GM23338 (cell line): ENCODE results near the gene LINGO4. TPM values are rescaled to one million over a fixed set of nuclear protein-coding genes. Genes with fewer than 3 reads are reported as not detected.

Experiments used
- ATAC-seq: fragments of 200-7000 bp; cut with Tn5 transposase; 3 replicates; pipeline ENCODE4 v1.9.1; 2020
- DNase-seq: peaks from one replicate; pipeline ENCODE4 v3.0.0-alpha.2; 2015; ENCODE audit warnings: low spot score
- H2AFZ ChIP-seq: fragments of 200-600 bp; sonication (generic); 2 replicates; pipeline ENCODE4 v1.8.0; 2016; ENCODE audit warnings: antibody characterized with exemption, mild to moderate bottlenecking, moderate library complexity
- H3F3A ChIP-seq: fragments of 200-600 bp; sonication (generic); replicated peaks from 2 replicates; pipeline ENCODE4 v1.8.0; 2017; ENCODE audit warnings: antibody characterized with exemption, mixed run types, low read depth
- H3K27ac ChIP-seq: fragments of 200-600 bp; sonication (generic); 2 replicates; pipeline ENCODE4 v1.6.1; 2016; ENCODE audit warnings: low read depth
- H3K27me3 ChIP-seq: fragments of 200-600 bp; sonication (generic); 2 replicates; pipeline ENCODE4 v1.8.0; 2016; ENCODE audit warnings: mild to moderate bottlenecking, mixed run types, moderate library complexity; ENCODE audit not compliant: insufficient read depth
- H3K36me3 ChIP-seq: fragments of 200-600 bp; sonication (generic); 2 replicates; pipeline ENCODE4 v1.8.0; 2016; ENCODE audit warnings: mild to moderate bottlenecking; ENCODE audit not compliant: insufficient read depth
- H3K4me1 ChIP-seq: fragments of 200-600 bp; sonication (generic); 2 replicates; pipeline ENCODE4 v1.8.0; 2016; ENCODE audit warnings: mild to moderate bottlenecking, moderate library complexity; ENCODE audit not compliant: insufficient read depth
- H3K4me2 ChIP-seq: fragments of 200-600 bp; sonication (generic); 2 replicates; pipeline ENCODE4 v1.7.1; 2017; ENCODE audit warnings: mixed run types
- H3K4me3 ChIP-seq: fragments of 200-600 bp; sonication (generic); 2 replicates; pipeline ENCODE4 v1.6.1; 2016; ENCODE audit warnings: mixed run types
- H3K79me2 ChIP-seq: fragments of 200-600 bp; sonication (generic); replicated peaks from 2 replicates; pipeline ENCODE4 v1.8.0; 2017; ENCODE audit warnings: mild to moderate bottlenecking; ENCODE audit not compliant: insufficient read depth
- H3K9me2 ChIP-seq: fragments of 200-600 bp; sonication (generic); 2 replicates; pipeline ENCODE4 v1.8.0; 2017; ENCODE audit not compliant: insufficient read depth
- H4K20me1 ChIP-seq: fragments of 200-600 bp; sonication (generic); replicated peaks from 2 replicates; pipeline ENCODE4 v1.8.0; 2017; ENCODE audit warnings: mild to moderate bottlenecking; ENCODE audit not compliant: insufficient read depth
- H3K27ac Mint-ChIP-seq: 2 replicates; pipeline ENCODE4 v1.8.0; 2020; ENCODE audit warnings: inconsistent platforms, mild to moderate bottlenecking, moderate library complexity, mixed read lengths
- H3K27me3 Mint-ChIP-seq: 3 replicates; pipeline ENCODE4 v1.8.0; 2022; ENCODE audit warnings: low read depth, mild to moderate bottlenecking, moderate library complexity, mixed read lengths, inconsistent platforms; ENCODE audit not compliant: insufficient read depth, poor library complexity
- H3K36me3 Mint-ChIP-seq: 3 replicates; pipeline ENCODE4 v1.8.0; 2021; ENCODE audit warnings: low read depth, mild to moderate bottlenecking, inconsistent platforms, moderate library complexity, mixed read lengths
- H3K4me1 Mint-ChIP-seq: 3 replicates; pipeline ENCODE4 v1.8.0; 2020; ENCODE audit warnings: mild to moderate bottlenecking, inconsistent platforms, mixed read lengths
- H3K4me3 Mint-ChIP-seq: 3 replicates; pipeline ENCODE4 v1.8.0; 2021; ENCODE audit warnings: moderate library complexity, mild to moderate bottlenecking, inconsistent platforms, mixed read lengths
- H3K9me3 Mint-ChIP-seq: 3 replicates; pipeline ENCODE4 v1.8.0; 2020; ENCODE audit warnings: moderate library complexity, mild to moderate bottlenecking, inconsistent platforms, mixed read lengths
- CREB1 ChIP-seq: fragments of 250-450 bp; sonication (Bioruptor Pico); IDR thresholded peaks from 2 replicates; pipeline ENCODE4 v1.5.0; 2020; ENCODE audit warnings: low read depth, mild to moderate bottlenecking, moderate library complexity
- CTCF ChIP-seq, 2 experiments: fragments of 200-600 bp in 1 of 2; sonication (generic) in 1 of 2; conservative IDR thresholded peaks; 2 replicates each; pipeline versions ENCODE4 v1.5.1 to v1.6.1; 2016 to 2017; ENCODE audit warnings: antibody characterized with exemption in 2 of 2, low read depth in 2 of 2, mild to moderate bottlenecking in 2 of 2, moderate library complexity in 1 of 2
- ETS1 ChIP-seq: IDR thresholded peaks from 2 replicates; pipeline ENCODE4 v1.6.1; 2016; ENCODE audit warnings: antibody characterized with exemption
- EZH2 ChIP-seq: fragments of 200-600 bp; sonication (generic); IDR thresholded peaks from one replicate; pipeline ENCODE4 v1.8.0; 2017; ENCODE audit warnings: antibody characterized with exemption, mild to moderate bottlenecking, low read depth; ENCODE audit not compliant: unreplicated experiment
- EZH2phosphoT487 ChIP-seq: fragments of 200-600 bp; sonication (generic); IDR thresholded peaks from one replicate; pipeline ENCODE4 v1.8.1; 2018; ENCODE audit warnings: antibody characterized with exemption; ENCODE audit not compliant: unreplicated experiment
- JUNB ChIP-seq: IDR thresholded peaks from one replicate; pipeline ENCODE4 v1.6.1; 2016; ENCODE audit warnings: antibody characterized with exemption; ENCODE audit not compliant: unreplicated experiment
- NANOG ChIP-seq: IDR thresholded peaks from 2 replicates; pipeline ENCODE4 v1.6.1; 2016; ENCODE audit warnings: antibody characterized with exemption, borderline replicate concordance
- POLR2AphosphoS5 ChIP-seq: IDR thresholded peaks from 2 replicates; pipeline ENCODE4 v1.6.1; 2016; ENCODE audit warnings: antibody characterized with exemption, low read depth
- STAT1 ChIP-seq: IDR thresholded peaks from one replicate; pipeline ENCODE4 v1.6.1; 2016; ENCODE audit warnings: antibody characterized with exemption; ENCODE audit not compliant: unreplicated experiment
- ZNF114 ChIP-seq: fragments of 250-450 bp; sonication (Bioruptor Pico); IDR thresholded peaks from 2 replicates; pipeline ENCODE4 v1.5.0; 2020; ENCODE audit warnings: mild to moderate bottlenecking, moderate library complexity
- ZNF331 ChIP-seq: fragments of 250-450 bp; sonication (Bioruptor Pico); IDR thresholded peaks from 2 replicates; pipeline ENCODE4 v1.5.0; 2020; ENCODE audit warnings: low read depth, mild to moderate bottlenecking, moderate library complexity
- polyA plus RNA-seq: library from polyadenylated mRNA; unstranded; fragments of >200 nt; fragmentation: Nextera tagmentation; extraction: Ambion mirVana; gene quantifications from 2 replicates; pipeline ENCODE4 v1.2.1, GENCODE V29; 2016
- total RNA-seq: library from RNA; depleted of rRNA; stranded (reverse); fragments of >200 nt; shearing (Covaris generic); gene quantifications from 2 replicates; pipeline ENCODE4 v1.2.3, GENCODE V29; 2014
- TF ChIP-seq, protein P1 (sequence below): IDR thresholded peaks from one replicate; pipeline ENCODE4 v1.6.1; 2018; ENCODE audit warnings: antibody characterized with exemption; ENCODE audit not compliant: unreplicated experiment
- TF ChIP-seq, protein P2 (sequence below): fragments of 250-450 bp; sonication (Bioruptor Pico); IDR thresholded peaks from 2 replicates; pipeline ENCODE4 v1.5.0; 2020; ENCODE audit warnings: mild to moderate bottlenecking, moderate library complexity

LINGO4 gene
- total and polyA plus RNA-seq, 2 experiments from 2014 or later = not detected

DNA sequence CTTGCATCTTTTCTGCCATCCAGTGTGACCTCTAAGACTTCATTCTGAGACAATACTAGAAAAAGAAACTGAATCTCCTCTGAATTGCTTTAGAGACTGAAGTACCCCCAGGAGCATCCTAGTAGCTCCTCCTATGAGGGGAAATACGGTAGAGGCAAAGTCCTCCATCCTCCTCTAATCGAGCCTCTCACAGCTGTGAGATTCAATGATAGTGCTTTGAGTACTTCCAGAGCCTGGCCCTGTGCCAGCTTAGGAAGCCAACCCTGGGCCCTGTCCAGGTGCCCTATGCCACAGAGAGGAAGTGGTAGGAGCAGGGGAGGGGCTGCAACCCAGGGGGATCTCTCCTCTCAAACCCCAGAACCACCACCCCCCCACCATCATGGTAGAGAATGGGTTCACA lies 15.7 kb upstream of the LINGO4 start:
- no peak for DNase-seq
- Histone ChIP-seq H3K9me2 (no peaks in the 10 kb centered on the region), H3K4me1 (peaks cover 7% of the 10 kb centered on the region), H3K36me3 (no peaks in the 10 kb centered on the region), H3K79me2 (no peaks in the 10 kb centered on the region), H3K27me3 (no peaks in the 10 kb centered on the region), H3F3A (no peaks in the 10 kb centered on the region), H4K20me1 (no peaks in the 10 kb centered on the region), H3K27ac (no peak overlapping the region), H3K4me3 (no peak overlapping the region), H2AFZ (no peak overlapping the region), H3K4me2 (no peak overlapping the region)
- H3K36me3 Mint-ChIP-seq = no peaks in the 10 kb centered on the region
- H3K9me3 Mint-ChIP-seq = no peaks in the 10 kb centered on the region
- TF ChIP-seq, protein P1, sequence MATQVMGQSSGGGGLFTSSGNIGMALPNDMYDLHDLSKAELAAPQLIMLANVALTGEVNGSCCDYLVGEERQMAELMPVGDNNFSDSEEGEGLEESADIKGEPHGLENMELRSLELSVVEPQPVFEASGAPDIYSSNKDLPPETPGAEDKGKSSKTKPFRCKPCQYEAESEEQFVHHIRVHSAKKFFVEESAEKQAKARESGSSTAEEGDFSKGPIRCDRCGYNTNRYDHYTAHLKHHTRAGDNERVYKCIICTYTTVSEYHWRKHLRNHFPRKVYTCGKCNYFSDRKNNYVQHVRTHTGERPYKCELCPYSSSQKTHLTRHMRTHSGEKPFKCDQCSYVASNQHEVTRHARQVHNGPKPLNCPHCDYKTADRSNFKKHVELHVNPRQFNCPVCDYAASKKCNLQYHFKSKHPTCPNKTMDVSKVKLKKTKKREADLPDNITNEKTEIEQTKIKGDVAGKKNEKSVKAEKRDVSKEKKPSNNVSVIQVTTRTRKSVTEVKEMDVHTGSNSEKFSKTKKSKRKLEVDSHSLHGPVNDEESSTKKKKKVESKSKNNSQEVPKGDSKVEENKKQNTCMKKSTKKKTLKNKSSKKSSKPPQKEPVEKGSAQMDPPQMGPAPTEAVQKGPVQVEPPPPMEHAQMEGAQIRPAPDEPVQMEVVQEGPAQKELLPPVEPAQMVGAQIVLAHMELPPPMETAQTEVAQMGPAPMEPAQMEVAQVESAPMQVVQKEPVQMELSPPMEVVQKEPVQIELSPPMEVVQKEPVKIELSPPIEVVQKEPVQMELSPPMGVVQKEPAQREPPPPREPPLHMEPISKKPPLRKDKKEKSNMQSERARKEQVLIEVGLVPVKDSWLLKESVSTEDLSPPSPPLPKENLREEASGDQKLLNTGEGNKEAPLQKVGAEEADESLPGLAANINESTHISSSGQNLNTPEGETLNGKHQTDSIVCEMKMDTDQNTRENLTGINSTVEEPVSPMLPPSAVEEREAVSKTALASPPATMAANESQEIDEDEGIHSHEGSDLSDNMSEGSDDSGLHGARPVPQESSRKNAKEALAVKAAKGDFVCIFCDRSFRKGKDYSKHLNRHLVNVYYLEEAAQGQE = no peak
- TF ChIP-seq ZNF331 (no peak), CREB1 (CRISPR knock-in tag) (no peak), CTCF (conservative IDR thresholded peaks at IDR 0.05; ENCODE audit: low read depth in 2 of 2) (no peak), NANOG (no peak), EZH2 (no peak), STAT1 (no peak), POLR2AphosphoS5 (no peak), JUNB (no peak), ZNF114 (CRISPR knock-in tag) (no peak), ETS1 (no peak), EZH2phosphoT487 (no peak)
- TF ChIP-seq, protein P2, sequence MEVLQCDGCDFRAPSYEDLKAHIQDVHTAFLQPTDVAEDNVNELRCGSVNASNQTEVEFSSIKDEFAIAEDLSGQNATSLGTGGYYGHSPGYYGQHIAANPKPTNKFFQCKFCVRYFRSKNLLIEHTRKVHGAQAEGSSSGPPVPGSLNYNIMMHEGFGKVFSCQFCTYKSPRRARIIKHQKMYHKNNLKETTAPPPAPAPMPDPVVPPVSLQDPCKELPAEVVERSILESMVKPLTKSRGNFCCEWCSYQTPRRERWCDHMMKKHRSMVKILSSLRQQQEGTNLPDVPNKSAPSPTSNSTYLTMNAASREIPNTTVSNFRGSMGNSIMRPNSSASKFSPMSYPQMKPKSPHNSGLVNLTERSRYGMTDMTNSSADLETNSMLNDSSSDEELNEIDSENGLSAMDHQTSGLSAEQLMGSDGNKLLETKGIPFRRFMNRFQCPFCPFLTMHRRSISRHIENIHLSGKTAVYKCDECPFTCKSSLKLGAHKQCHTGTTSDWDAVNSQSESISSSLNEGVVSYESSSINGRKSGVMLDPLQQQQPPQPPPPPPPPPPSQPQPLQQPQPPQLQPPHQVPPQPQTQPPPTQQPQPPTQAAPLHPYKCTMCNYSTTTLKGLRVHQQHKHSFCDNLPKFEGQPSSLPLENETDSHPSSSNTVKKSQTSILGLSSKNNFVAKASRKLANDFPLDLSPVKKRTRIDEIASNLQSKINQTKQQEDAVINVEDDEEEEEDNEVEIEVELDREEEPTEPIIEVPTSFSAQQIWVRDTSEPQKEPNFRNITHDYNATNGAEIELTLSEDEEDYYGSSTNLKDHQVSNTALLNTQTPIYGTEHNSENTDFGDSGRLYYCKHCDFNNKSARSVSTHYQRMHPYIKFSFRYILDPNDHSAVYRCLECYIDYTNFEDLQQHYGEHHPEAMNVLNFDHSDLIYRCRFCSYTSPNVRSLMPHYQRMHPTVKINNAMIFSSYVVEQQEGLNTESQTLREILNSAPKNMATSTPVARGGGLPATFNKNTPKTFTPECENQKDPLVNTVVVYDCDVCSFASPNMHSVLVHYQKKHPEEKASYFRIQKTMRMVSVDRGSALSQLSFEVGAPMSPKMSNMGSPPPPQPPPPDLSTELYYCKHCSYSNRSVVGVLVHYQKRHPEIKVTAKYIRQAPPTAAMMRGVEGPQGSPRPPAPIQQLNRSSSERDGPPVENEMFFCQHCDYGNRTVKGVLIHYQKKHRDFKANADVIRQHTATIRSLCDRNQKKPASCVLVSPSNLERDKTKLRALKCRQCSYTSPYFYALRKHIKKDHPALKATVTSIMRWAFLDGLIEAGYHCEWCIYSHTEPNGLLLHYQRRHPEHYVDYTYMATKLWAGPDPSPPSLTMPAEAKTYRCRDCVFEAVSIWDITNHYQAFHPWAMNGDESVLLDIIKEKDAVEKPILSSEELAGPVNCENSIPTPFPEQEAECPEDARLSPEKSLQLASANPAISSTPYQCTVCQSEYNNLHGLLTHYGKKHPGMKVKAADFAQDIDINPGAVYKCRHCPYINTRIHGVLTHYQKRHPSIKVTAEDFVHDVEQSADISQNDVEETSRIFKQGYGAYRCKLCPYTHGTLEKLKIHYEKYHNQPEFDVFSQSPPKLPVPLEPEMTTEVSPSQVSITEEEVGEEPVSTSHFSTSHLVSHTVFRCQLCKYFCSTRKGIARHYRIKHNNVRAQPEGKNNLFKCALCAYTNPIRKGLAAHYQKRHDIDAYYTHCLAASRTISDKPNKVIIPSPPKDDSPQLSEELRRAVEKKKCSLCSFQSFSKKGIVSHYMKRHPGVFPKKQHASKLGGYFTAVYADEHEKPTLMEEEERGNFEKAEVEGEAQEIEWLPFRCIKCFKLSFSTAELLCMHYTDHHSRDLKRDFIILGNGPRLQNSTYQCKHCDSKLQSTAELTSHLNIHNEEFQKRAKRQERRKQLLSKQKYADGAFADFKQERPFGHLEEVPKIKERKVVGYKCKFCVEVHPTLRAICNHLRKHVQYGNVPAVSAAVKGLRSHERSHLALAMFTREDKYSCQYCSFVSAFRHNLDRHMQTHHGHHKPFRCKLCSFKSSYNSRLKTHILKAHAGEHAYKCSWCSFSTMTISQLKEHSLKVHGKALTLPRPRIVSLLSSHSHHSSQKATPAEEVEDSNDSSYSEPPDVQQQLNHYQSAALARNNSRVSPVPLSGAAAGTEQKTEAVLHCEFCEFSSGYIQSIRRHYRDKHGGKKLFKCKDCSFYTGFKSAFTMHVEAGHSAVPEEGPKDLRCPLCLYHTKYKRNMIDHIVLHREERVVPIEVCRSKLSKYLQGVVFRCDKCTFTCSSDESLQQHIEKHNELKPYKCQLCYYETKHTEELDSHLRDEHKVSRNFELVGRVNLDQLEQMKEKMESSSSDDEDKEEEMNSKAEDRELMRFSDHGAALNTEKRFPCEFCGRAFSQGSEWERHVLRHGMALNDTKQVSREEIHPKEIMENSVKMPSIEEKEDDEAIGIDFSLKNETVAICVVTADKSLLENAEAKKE (CRISPR knock-in tag) = no peak
- H3K27me3 Mint-ChIP-seq = peaks cover 22% of the 10 kb centered on the region
- no peak overlapping the region for H3K27ac Mint-ChIP-seq
- ATAC-seq = no peak
- H3K4me1 Mint-ChIP-seq = peaks cover 17% of the 10 kb centered on the region
- H3K4me3 Mint-ChIP-seq = no peak overlapping the region
